ENCODE results near the gene NSRP1.

DNA sequence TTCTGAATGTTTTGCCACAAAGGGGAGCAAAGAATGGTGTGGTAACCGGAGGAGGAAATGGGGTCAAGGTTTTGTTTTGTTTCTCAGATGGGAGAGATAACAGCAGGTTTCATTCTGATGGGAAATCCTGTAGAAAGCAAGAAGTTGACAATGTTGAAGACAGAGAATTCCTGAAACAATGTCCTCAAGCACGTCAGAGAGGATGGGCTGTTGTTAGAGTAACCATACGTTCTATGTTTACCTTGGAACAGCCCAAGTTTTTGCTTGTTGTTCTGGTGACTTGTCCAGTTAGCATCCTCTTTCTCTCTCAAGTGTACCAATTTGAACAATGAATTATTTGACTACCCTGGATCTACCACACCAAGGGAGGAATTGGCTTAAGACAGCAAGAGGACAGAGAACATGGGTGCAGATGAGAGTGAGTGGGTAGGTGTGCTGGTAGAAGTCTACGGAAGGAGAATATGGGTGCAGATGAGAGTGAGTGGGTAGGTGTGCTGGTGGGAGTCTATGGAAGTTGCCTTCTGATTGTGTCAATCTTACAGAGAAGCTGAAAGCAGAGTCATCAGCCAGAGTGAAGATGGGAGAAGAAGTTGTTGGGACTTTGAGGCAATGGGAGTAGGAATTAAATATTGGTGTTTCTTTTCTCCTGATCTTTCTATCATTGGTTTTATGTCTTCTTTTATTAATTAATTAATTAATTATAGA is 14.8 kb upstream of the NSRP1 start:
- TF ChIP-seq, protein P1, sequence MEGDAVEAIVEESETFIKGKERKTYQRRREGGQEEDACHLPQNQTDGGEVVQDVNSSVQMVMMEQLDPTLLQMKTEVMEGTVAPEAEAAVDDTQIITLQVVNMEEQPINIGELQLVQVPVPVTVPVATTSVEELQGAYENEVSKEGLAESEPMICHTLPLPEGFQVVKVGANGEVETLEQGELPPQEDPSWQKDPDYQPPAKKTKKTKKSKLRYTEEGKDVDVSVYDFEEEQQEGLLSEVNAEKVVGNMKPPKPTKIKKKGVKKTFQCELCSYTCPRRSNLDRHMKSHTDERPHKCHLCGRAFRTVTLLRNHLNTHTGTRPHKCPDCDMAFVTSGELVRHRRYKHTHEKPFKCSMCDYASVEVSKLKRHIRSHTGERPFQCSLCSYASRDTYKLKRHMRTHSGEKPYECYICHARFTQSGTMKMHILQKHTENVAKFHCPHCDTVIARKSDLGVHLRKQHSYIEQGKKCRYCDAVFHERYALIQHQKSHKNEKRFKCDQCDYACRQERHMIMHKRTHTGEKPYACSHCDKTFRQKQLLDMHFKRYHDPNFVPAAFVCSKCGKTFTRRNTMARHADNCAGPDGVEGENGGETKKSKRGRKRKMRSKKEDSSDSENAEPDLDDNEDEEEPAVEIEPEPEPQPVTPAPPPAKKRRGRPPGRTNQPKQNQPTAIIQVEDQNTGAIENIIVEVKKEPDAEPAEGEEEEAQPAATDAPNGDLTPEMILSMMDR (tag by site-specific recombination; IDR thresholded peaks at IDR 0.05): no peak
- TF ChIP-seq ZBTB8A (tag by site-specific recombination; IDR thresholded peaks at IDR 0.05): no peak
- no peak for TF ChIP-seq ZNF610 (tag by site-specific recombination; IDR thresholded peaks at IDR 0.05; ENCODE audit: borderline replicate concordance)
- TF ChIP-seq ZBTB17 (tag by site-specific recombination; IDR thresholded peaks at IDR 0.05): no peak
- TF ChIP-seq, protein P2, sequence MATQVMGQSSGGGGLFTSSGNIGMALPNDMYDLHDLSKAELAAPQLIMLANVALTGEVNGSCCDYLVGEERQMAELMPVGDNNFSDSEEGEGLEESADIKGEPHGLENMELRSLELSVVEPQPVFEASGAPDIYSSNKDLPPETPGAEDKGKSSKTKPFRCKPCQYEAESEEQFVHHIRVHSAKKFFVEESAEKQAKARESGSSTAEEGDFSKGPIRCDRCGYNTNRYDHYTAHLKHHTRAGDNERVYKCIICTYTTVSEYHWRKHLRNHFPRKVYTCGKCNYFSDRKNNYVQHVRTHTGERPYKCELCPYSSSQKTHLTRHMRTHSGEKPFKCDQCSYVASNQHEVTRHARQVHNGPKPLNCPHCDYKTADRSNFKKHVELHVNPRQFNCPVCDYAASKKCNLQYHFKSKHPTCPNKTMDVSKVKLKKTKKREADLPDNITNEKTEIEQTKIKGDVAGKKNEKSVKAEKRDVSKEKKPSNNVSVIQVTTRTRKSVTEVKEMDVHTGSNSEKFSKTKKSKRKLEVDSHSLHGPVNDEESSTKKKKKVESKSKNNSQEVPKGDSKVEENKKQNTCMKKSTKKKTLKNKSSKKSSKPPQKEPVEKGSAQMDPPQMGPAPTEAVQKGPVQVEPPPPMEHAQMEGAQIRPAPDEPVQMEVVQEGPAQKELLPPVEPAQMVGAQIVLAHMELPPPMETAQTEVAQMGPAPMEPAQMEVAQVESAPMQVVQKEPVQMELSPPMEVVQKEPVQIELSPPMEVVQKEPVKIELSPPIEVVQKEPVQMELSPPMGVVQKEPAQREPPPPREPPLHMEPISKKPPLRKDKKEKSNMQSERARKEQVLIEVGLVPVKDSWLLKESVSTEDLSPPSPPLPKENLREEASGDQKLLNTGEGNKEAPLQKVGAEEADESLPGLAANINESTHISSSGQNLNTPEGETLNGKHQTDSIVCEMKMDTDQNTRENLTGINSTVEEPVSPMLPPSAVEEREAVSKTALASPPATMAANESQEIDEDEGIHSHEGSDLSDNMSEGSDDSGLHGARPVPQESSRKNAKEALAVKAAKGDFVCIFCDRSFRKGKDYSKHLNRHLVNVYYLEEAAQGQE (tag by site-specific recombination; IDR thresholded peaks at IDR 0.05): no peak
- TF ChIP-seq, protein P3, sequence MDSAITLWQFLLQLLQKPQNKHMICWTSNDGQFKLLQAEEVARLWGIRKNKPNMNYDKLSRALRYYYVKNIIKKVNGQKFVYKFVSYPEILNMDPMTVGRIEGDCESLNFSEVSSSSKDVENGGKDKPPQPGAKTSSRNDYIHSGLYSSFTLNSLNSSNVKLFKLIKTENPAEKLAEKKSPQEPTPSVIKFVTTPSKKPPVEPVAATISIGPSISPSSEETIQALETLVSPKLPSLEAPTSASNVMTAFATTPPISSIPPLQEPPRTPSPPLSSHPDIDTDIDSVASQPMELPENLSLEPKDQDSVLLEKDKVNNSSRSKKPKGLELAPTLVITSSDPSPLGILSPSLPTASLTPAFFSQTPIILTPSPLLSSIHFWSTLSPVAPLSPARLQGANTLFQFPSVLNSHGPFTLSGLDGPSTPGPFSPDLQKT (IDR thresholded peaks at IDR 0.05; ENCODE audit: borderline replicate concordance, low read depth, low read length): no peak
